H9 (cell line): Measurements from ENCODE around the gene RMC1. TPM values are rescaled to one million over a fixed set of nuclear protein-coding genes. Genes with fewer than 3 reads are reported as not detected.

ENCODE experiments used
- DNase-seq: peaks from one replicate; pipeline ENCODE4 v3.0.0-alpha.2; 2017
- H2AFZ ChIP-seq: one replicate; pipeline ENCODE4 v1.6.1; 2013; ENCODE audit warnings: mild to moderate bottlenecking, low read length, control low read depth, moderate library complexity
- H2AK5ac ChIP-seq: 2 replicates; pipeline ENCODE4 v1.6.1; 2013; ENCODE audit warnings: low read length, control low read depth, mixed read lengths; ENCODE audit not compliant: insufficient read length
- H2BK120ac ChIP-seq: one replicate; pipeline ENCODE4 v1.6.1; 2013; ENCODE audit warnings: low read depth, mild to moderate bottlenecking, low read length, control low read depth, inconsistent platforms; ENCODE audit not compliant: poor library complexity, severe bottlenecking
- H2BK12ac ChIP-seq: 2 replicates; pipeline ENCODE4 v1.6.1; 2013; ENCODE audit warnings: low read length, control low read depth, mixed read lengths, low read depth; ENCODE audit not compliant: insufficient read length
- H2BK15ac ChIP-seq: 2 replicates; pipeline ENCODE4 v1.6.1; 2013; ENCODE audit warnings: low read depth, low read length, control low read depth
- H2BK20ac ChIP-seq: one replicate; pipeline ENCODE4 v1.6.1; 2013; ENCODE audit warnings: low read depth, mild to moderate bottlenecking, low read length, control low read depth, inconsistent platforms; ENCODE audit not compliant: poor library complexity, severe bottlenecking
- H2BK5ac ChIP-seq: 2 replicates; pipeline ENCODE4 v1.6.1; 2013; ENCODE audit warnings: low read length, control low read depth, mixed read lengths; ENCODE audit not compliant: insufficient read length
- H3K14ac ChIP-seq: 2 replicates; pipeline ENCODE4 v1.6.1; 2013; ENCODE audit warnings: low read length, control low read depth; ENCODE audit not compliant: insufficient read depth
- H3K18ac ChIP-seq: 2 replicates; pipeline ENCODE4 v1.6.1; 2013; ENCODE audit warnings: low read depth, mild to moderate bottlenecking, mixed read lengths, low read length, control low read depth; ENCODE audit not compliant: insufficient read length
- H3K23ac ChIP-seq: 2 replicates; pipeline ENCODE4 v1.6.1; 2013; ENCODE audit warnings: low read length, control low read depth, mixed read lengths, low read depth; ENCODE audit not compliant: insufficient read length
- H3K23me2 ChIP-seq: 2 replicates; pipeline ENCODE4 v1.6.1; 2013; ENCODE audit warnings: low read depth, mild to moderate bottlenecking, mixed read lengths, low read length, control low read depth; ENCODE audit not compliant: insufficient read length, poor library complexity, severe bottlenecking
- H3K27ac ChIP-seq: 2 replicates; pipeline ENCODE4 v1.5.1; 2013; ENCODE audit warnings: low read length, control low read depth, mixed read lengths, low read depth; ENCODE audit not compliant: insufficient read length
- H3K27me3 ChIP-seq: 2 replicates; pipeline ENCODE4 v1.6.1; 2013; ENCODE audit warnings: low read length, control low read depth, inconsistent platforms; ENCODE audit not compliant: insufficient read depth
- H3K4ac ChIP-seq: 2 replicates; pipeline ENCODE4 v1.6.1; 2013; ENCODE audit warnings: low read depth, mild to moderate bottlenecking, control low read depth, inconsistent platforms, low read length, moderate library complexity
- H3K4me1 ChIP-seq: 2 replicates; pipeline ENCODE4 v1.6.1; 2013; ENCODE audit warnings: low read length, control low read depth, inconsistent platforms; ENCODE audit not compliant: insufficient read depth
- H3K4me2 ChIP-seq: 2 replicates; pipeline ENCODE4 v1.6.1; 2013; ENCODE audit warnings: low read length, control low read depth, mixed read lengths; ENCODE audit not compliant: insufficient read length, insufficient read depth
- H3K56ac ChIP-seq: 2 replicates; pipeline ENCODE4 v1.6.1; 2013; ENCODE audit warnings: low read depth, mild to moderate bottlenecking, mixed read lengths, low read length, control low read depth; ENCODE audit not compliant: insufficient read length
- H3K79me1 ChIP-seq: 2 replicates; pipeline ENCODE4 v1.6.1; 2013; ENCODE audit warnings: low read depth, mild to moderate bottlenecking, moderate library complexity, low read length, control low read depth, inconsistent platforms; ENCODE audit not compliant: insufficient read depth, poor library complexity, severe bottlenecking
- H3K79me2 ChIP-seq: 2 replicates; pipeline ENCODE4 v1.6.1; 2013; ENCODE audit warnings: low read length, control low read depth, inconsistent platforms; ENCODE audit not compliant: insufficient read depth
- H3K9ac ChIP-seq: 2 replicates; pipeline ENCODE4 v1.6.1; 2013; ENCODE audit warnings: low read length, control low read depth, mixed read lengths; ENCODE audit not compliant: insufficient read length; ENCODE audit errors: extremely low read depth
- H3K9me3 ChIP-seq: one replicate; pipeline ENCODE4 v1.6.1; 2013; ENCODE audit warnings: low read depth, low read length, inconsistent platforms; ENCODE audit not compliant: control insufficient read depth
- H3T11ph ChIP-seq: one replicate; pipeline ENCODE4 v1.6.1; 2013; ENCODE audit warnings: mild to moderate bottlenecking, low read length, control low read depth, inconsistent platforms
- H4K20me1 ChIP-seq: one replicate; pipeline ENCODE4 v1.6.1; 2013; ENCODE audit not compliant: control insufficient read depth, insufficient read length, insufficient read depth
- H4K5ac ChIP-seq: 2 replicates; pipeline ENCODE4 v1.6.1; 2013; ENCODE audit warnings: low read depth, mild to moderate bottlenecking, mixed read lengths, low read length, control low read depth; ENCODE audit not compliant: insufficient read length
- H4K8ac ChIP-seq: replicated peaks from 2 replicates; pipeline ENCODE4 v1.6.1; 2013; ENCODE audit warnings: low read length, control low read depth, mixed read lengths, low read depth; ENCODE audit not compliant: insufficient read length
- H4K91ac ChIP-seq: 2 replicates; pipeline ENCODE4 v1.6.1; 2013; ENCODE audit warnings: low read depth, mild to moderate bottlenecking, moderate library complexity, mixed read lengths, low read length, control low read depth; ENCODE audit not compliant: insufficient read length
- H3K27ac Mint-ChIP-seq, 3 experiments: 2 replicates in 2 of 3; 3 replicates in 1 of 3; pipeline ENCODE4 v1.8.0; 2020 to 2021; ENCODE audit warnings: mixed read lengths in 3 of 3, mild to moderate bottlenecking in 1 of 3, moderate library complexity in 1 of 3
- H3K27me3 Mint-ChIP-seq: 2 replicates; pipeline ENCODE4 v1.8.0; 2021; ENCODE audit warnings: low read depth, mild to moderate bottlenecking, moderate library complexity, mixed read lengths
- H3K36me3 Mint-ChIP-seq, 3 experiments: 2 replicates in 2 of 3; 3 replicates in 1 of 3; pipeline ENCODE4 v1.8.0; 2020 to 2021; ENCODE audit warnings: low read depth in 3 of 3, mixed read lengths in 3 of 3; ENCODE audit not compliant: insufficient read depth in 1 of 3
- H3K4me1 Mint-ChIP-seq, 2 experiments: 2 replicates each; pipeline ENCODE4 v1.8.0; 2020; ENCODE audit warnings: mixed read lengths in 2 of 2
- H3K4me3 Mint-ChIP-seq, 2 experiments: 2 replicates in 1 of 2; 3 replicates in 1 of 2; pipeline ENCODE4 v1.8.0; 2020 to 2021; ENCODE audit warnings: mild to moderate bottlenecking in 2 of 2, mixed read lengths in 2 of 2, moderate library complexity in 1 of 2
- H3K9me3 Mint-ChIP-seq, 2 experiments: 2 replicates in 1 of 2; 3 replicates in 1 of 2; pipeline ENCODE4 v1.8.0; 2020; ENCODE audit warnings: mild to moderate bottlenecking in 2 of 2, mixed read lengths in 2 of 2, moderate library complexity in 1 of 2
- CTCF ChIP-seq: fragments of 200-600 bp; sonication (generic); conservative IDR thresholded peaks from 3 replicates; pipeline ENCODE4 v1.8.0; 2021; ENCODE audit warnings: antibody characterized with exemption, mild to moderate bottlenecking
- WGBS: extraction: QIAGEN DNeasy Blood & Tissue Kit; methylation state at CpG from one replicate; pipeline ENCODE4 v1.1.7; 2013; ENCODE audit warnings: missing lambda C conversion rate, low lambda C conversion rate, mixed read lengths; ENCODE audit not compliant: insufficient read length; ENCODE audit errors: extremely low coverage; 5-methylcytosine and 5-hydroxymethylcytosine counted together
- total RNA-seq: library from RNA; stranded (reverse); gene quantifications from 2 replicates; pipeline ENCODE4 v1.2.1, GENCODE V29; 2021

The RMC1 gene
- total RNA-seq, 1 experiment from 2014 or later: 21.3 TPM

- Histone ChIP-seq H2AK5ac (no peak overlapping the region), H4K5ac (no peak overlapping the region), H2BK5ac (no peak overlapping the region), H3K27me3 (no peaks in the 10 kb centered on the region), H3K4ac (no peak overlapping the region), H2BK120ac (no peak overlapping the region), H3T11ph (no peak overlapping the region), H3K23ac (no peak overlapping the region), H2AFZ (no peak overlapping the region), H2BK12ac (no peak overlapping the region), H3K14ac (no peak overlapping the region), H3K23me2 (peaks cover 3% of the 10 kb centered on the region), H3K79me1 (no peaks in the 10 kb centered on the region), H2BK15ac (no peak overlapping the region), H3K9ac (no peak overlapping the region), H4K8ac (no peak overlapping the region), H3K79me2 (peaks cover 7% of the 10 kb centered on the region; the same call in 1 of the 2 replicates), H3K18ac (no peak overlapping the region), H3K4me1 (no peaks in the 10 kb centered on the region), H2BK20ac (no peak overlapping the region), H4K91ac (no peak overlapping the region), H4K20me1 (no peaks in the 10 kb centered on the region), H3K9me3 (no peaks in the 10 kb centered on the region), H3K4me2 (no peak overlapping the region), H3K27ac (no peak overlapping the region), H3K56ac (no peak overlapping the region)
- 0 out of 7 replicates have a peak, but pooled peaks cover 0 to 2% (median 0%) of the 10 kb centered on the region in 3 experiments for H3K36me3 Mint-ChIP-seq
- no peak for TF ChIP-seq CTCF
- no CpG with 5 or more reads among the region's 2 CpGs for WGBS
- no peak overlapping the region for H3K27ac Mint-ChIP-seq
- H3K4me3 Mint-ChIP-seq: no peak overlapping the region
- H3K27me3 Mint-ChIP-seq: no peaks in the 10 kb centered on the region
- peaks cover 14 to 15% of the 10 kb centered on the region in 2 experiments for H3K4me1 Mint-ChIP-seq
- DNase-seq: no peak
- no peaks in the 10 kb centered on the region for H3K9me3 Mint-ChIP-seq
Measured at GRCh38 chr18:23456835-23457234, 46.5 kb upstream of the RMC1 start.
